SKM-1 treated with dmso at 0.1 percent for 144 hours (cell line): Measurements from ENCODE around the gene ZNF831.

Source experiments
- DNase-seq: peaks from one replicate; lab custom pipeline; 2025; ENCODE audit not compliant: unreplicated experiment; lab: John Stamatoyannopoulos, UW

Gene ZNF831

GRCh38 chr20:59247731-59248684 lies 84.4 kb downstream of the ZNF831 start:
- no peak for DNase-seq

- no peak for DNase-seq
Observed at GRCh38 chr20:59250293-59250692, 86.7 kb downstream of the ZNF831 start.

- no peak for DNase-seq
Observed at GRCh38 chr20:59253325-59253724, 89.7 kb downstream of the ZNF831 start.

GRCh38 chr20:59253779-59254319 lies 90.2 kb downstream of the ZNF831 start:
- no peak for DNase-seq

GRCh38 chr20:59255256-59255655 lies 91.6 kb downstream of the ZNF831 start:
- DNase-seq, result no peak

GRCh38 chr20:59258221-59258621 lies 94.6 kb downstream of the ZNF831 start:
- DNase-seq, result peak; percentile 7

- DNase-seq, result no peak
Observed at GRCh38 chr20:59259946-59260345, 96.3 kb downstream of the ZNF831 start.

- no peak for DNase-seq
Observed at GRCh38 chr20:59265298-59265697, 101.7 kb downstream of the ZNF831 start.

- DNase-seq, result no peak
Observed at GRCh38 chr20:59268870-59269269, 105.2 kb downstream of the ZNF831 start.

- no peak for DNase-seq
Observed at GRCh38 chr20:59269411-59270025, 105.9 kb downstream of the ZNF831 start.

GRCh38 chr20:59270380-59270779 lies 106.8 kb downstream of the ZNF831 start:
- no peak for DNase-seq

GRCh38 chr20:59273739-59274357 lies 110.2 kb downstream of the ZNF831 start:
- no peak for DNase-seq

- no peak for DNase-seq
Observed at GRCh38 chr20:59276938-59277337, 113.3 kb downstream of the ZNF831 start.

GRCh38 chr20:59284470-59284869 lies 120.8 kb downstream of the ZNF831 start:
- no peak for DNase-seq

GRCh38 chr20:59289994-59290393 lies 126.4 kb downstream of the ZNF831 start:
- no peak for DNase-seq

- no peak for DNase-seq
Observed at GRCh38 chr20:59291740-59292383, 128.2 kb downstream of the ZNF831 start.

GRCh38 chr20:59295531-59295930 lies 131.9 kb downstream of the ZNF831 start:
- DNase-seq, result no peak

- DNase-seq, result no peak
Observed at GRCh38 chr20:59297686-59298085, 134.1 kb downstream of the ZNF831 start.

- DNase-seq, result no peak
Observed at GRCh38 chr20:59299945-59300332, 136.3 kb downstream of the ZNF831 start.

GRCh38 chr20:59300333-59301081 lies 136.9 kb downstream of the ZNF831 start, which contains the start of gene EDN3:
TSS of gene EDN3 (plus strand) at chr20:59300611. CDS start at chr20:59300813, 202 bp downstream.
- DNase-seq, result no peak
